SIG-M5 treated with dmso at 0.1 percent for 504 hours (cell line): ENCODE data around the gene ERAP2.

Experiments
- DNase-seq: peaks from one replicate; lab custom pipeline; 2025; ENCODE audit not compliant: unreplicated experiment; lab: John Stamatoyannopoulos, UW

ERAP2 gene

GRCh38 chr5:96957254-96958049, 81.2 kb downstream of the ERAP2 start:
- peak; percentile 19 for DNase-seq

- no peak for DNase-seq
These were observed 82.7 kb downstream of the ERAP2 start for GRCh38 chr5:96958977-96959376.

GRCh38 chr5:96961053-96961452, 84.8 kb downstream of the ERAP2 start:
- DNase-seq = peak; percentile 88

- peak; percentile 64 for DNase-seq
These were observed 86.3 kb downstream of the ERAP2 start for GRCh38 chr5:96962540-96962991.

GRCh38 chr5:96963267-96963666, 87.0 kb downstream of the ERAP2 start:
- DNase-seq = no peak

GRCh38 chr5:96966801-96967200, 90.5 kb downstream of the ERAP2 start:
- no peak for DNase-seq

- no peak for DNase-seq
These were observed 91.1 kb downstream of the ERAP2 start for GRCh38 chr5:96967400-96967799.

GRCh38 chr5:96968074-96968473, 91.8 kb downstream of the ERAP2 start:
- no peak for DNase-seq

GRCh38 chr5:96968614-96969013, 92.3 kb downstream of the ERAP2 start:
- no peak for DNase-seq
